SJSA1 (cell line): Measurements from ENCODE around the gene H19. TPM values are rescaled to one million over a fixed set of nuclear protein-coding genes. Genes with fewer than 3 reads are reported as not detected.

Source experiments
- DNase-seq, 2 experiments: peaks; one replicate each; pipeline ENCODE4 v3.0.0-alpha.2; 2015 to 2020; ENCODE audit warnings: low spot score in 2 of 2, low read depth in 1 of 2
- H3K27ac ChIP-seq: fragments of 250-450 bp; sonication (Bioruptor Pico); 2 replicates; pipeline ENCODE4 v1.5.1; 2020; ENCODE audit warnings: mild to moderate bottlenecking, moderate library complexity
- H3K27me3 ChIP-seq: fragments of 250-450 bp; sonication (Bioruptor Pico); replicated peaks from 2 replicates; pipeline ENCODE4 v1.5.1; 2020; ENCODE audit warnings: mild to moderate bottlenecking, moderate library complexity
- H3K36me3 ChIP-seq: fragments of 250-450 bp; sonication (Bioruptor Pico); 2 replicates; pipeline ENCODE4 v1.5.1; 2020; ENCODE audit warnings: mild to moderate bottlenecking
- H3K4me1 ChIP-seq: fragments of 250-450 bp; sonication (Bioruptor Pico); replicated peaks from 2 replicates; pipeline ENCODE4 v1.6.1; 2021; ENCODE audit warnings: mild to moderate bottlenecking
- H3K4me3 ChIP-seq: fragments of 250-450 bp; sonication (Bioruptor Pico); 2 replicates; pipeline ENCODE4 v1.5.1; 2020; ENCODE audit warnings: mild to moderate bottlenecking
- H3K9me3 ChIP-seq: fragments of 250-450 bp; sonication (Bioruptor Pico); replicated peaks from 2 replicates; pipeline ENCODE4 v1.5.1; 2020; ENCODE audit warnings: mild to moderate bottlenecking
- total RNA-seq: library from RNA; depleted of rRNA; stranded (reverse); fragments of >200 nt; shearing (Covaris generic); gene quantifications from 2 replicates; pipeline ENCODE4 v1.2.3, GENCODE V29; 2014; rRNA removed

H19 gene
- not detected in 2 replicates for total RNA-seq

- H3K27me3 ChIP-seq = no peaks in the 10 kb centered on the region
- no peak within 1 kb of the TSS for H3K4me3 ChIP-seq
- no peaks in the 10 kb centered on the region for H3K36me3 ChIP-seq
- H3K9me3 ChIP-seq = no peaks in the 10 kb centered on the region
- no peak within 1 kb of the TSS for H3K27ac ChIP-seq
- DNase-seq = no peak
- no peaks in the 10 kb centered on the region for H3K4me1 ChIP-seq
These were observed at the start of gene H19 for GRCh38 chr11:1997755-1998154. TSS of gene H19 (minus strand) at chr11:1997842.

- H3K4me3 ChIP-seq = no peak overlapping the region
- H3K27me3 ChIP-seq = 0 out of 2 replicates have a peak, but pooled peaks cover 7% of the 10 kb centered on the region
- H3K4me1 ChIP-seq = no peaks in the 10 kb centered on the region
- DNase-seq = no peak
- no peaks in the 10 kb centered on the region for H3K9me3 ChIP-seq
- H3K27ac ChIP-seq = no peak overlapping the region
- no peaks in the 10 kb centered on the region for H3K36me3 ChIP-seq
These were observed 44.3 kb upstream of the H19 start for GRCh38 chr11:2041963-2042362.

GRCh38 chr11:2041153-2041552 lies 43.5 kb upstream of the H19 start:
- no peak overlapping the region for H3K4me3 ChIP-seq
- 0 out of 2 replicates have a peak, but pooled peaks cover 7% of the 10 kb centered on the region for H3K27me3 ChIP-seq
- H3K9me3 ChIP-seq = no peaks in the 10 kb centered on the region
- DNase-seq = no peak
- no peak overlapping the region for H3K27ac ChIP-seq
- no peaks in the 10 kb centered on the region for H3K36me3 ChIP-seq
- no peaks in the 10 kb centered on the region for H3K4me1 ChIP-seq

- no peak for DNase-seq
These were observed 41.6 kb upstream of the H19 start for GRCh38 chr11:2039198-2039759.

GRCh38 chr11:2036863-2037486 lies 39.3 kb upstream of the H19 start:
- no peaks in the 10 kb centered on the region for H3K27me3 ChIP-seq
- no peak overlapping the region for H3K4me3 ChIP-seq
- no peak overlapping the region for H3K27ac ChIP-seq

More at GRCh38 chr11:2039198-2039759, 41.6 kb upstream of the H19 start:
- no peaks in the 10 kb centered on the region for H3K27me3 ChIP-seq
- H3K9me3 ChIP-seq = no peaks in the 10 kb centered on the region
- H3K4me3 ChIP-seq = no peak overlapping the region
- no peaks in the 10 kb centered on the region for H3K4me1 ChIP-seq
- no peak overlapping the region for H3K27ac ChIP-seq
- no peaks in the 10 kb centered on the region for H3K36me3 ChIP-seq

GRCh38 chr11:2035382-2035781 lies 37.7 kb upstream of the H19 start:
- DNase-seq = no peak
- H3K4me3 ChIP-seq = no peak overlapping the region
- H3K4me1 ChIP-seq = no peaks in the 10 kb centered on the region
- no peak overlapping the region for H3K27ac ChIP-seq
- H3K9me3 ChIP-seq = no peaks in the 10 kb centered on the region
- H3K27me3 ChIP-seq = no peaks in the 10 kb centered on the region
- no peaks in the 10 kb centered on the region for H3K36me3 ChIP-seq

More at GRCh38 chr11:2036863-2037486, 39.3 kb upstream of the H19 start:
- H3K9me3 ChIP-seq = no peaks in the 10 kb centered on the region
- DNase-seq = no peak
- no peaks in the 10 kb centered on the region for H3K4me1 ChIP-seq
- H3K36me3 ChIP-seq = no peaks in the 10 kb centered on the region

GRCh38 chr11:2031058-2031457 lies 33.4 kb upstream of the H19 start:
- Histone ChIP-seq H3K36me3 (no peaks in the 10 kb centered on the region), H3K4me1 (no peaks in the 10 kb centered on the region), H3K4me3 (no peak overlapping the region), H3K27me3 (no peaks in the 10 kb centered on the region), H3K27ac (no peak overlapping the region), H3K9me3 (no peaks in the 10 kb centered on the region)
- no peak for DNase-seq

- Histone ChIP-seq H3K4me3 (no peak overlapping the region), H3K9me3 (no peaks in the 10 kb centered on the region), H3K4me1 (no peaks in the 10 kb centered on the region), H3K27me3 (no peaks in the 10 kb centered on the region), H3K36me3 (no peaks in the 10 kb centered on the region), H3K27ac (no peak overlapping the region)
- DNase-seq = no peak
These were observed 30.1 kb upstream of the H19 start for GRCh38 chr11:2027708-2028107.

- no peak overlapping the region for H3K27ac ChIP-seq
- no peak overlapping the region for H3K4me3 ChIP-seq
- H3K4me1 ChIP-seq = no peaks in the 10 kb centered on the region
- no peaks in the 10 kb centered on the region for H3K36me3 ChIP-seq
- no peak for DNase-seq
- no peaks in the 10 kb centered on the region for H3K9me3 ChIP-seq
- no peaks in the 10 kb centered on the region for H3K27me3 ChIP-seq
These were observed 17.4 kb upstream of the H19 start for GRCh38 chr11:2015025-2015424.

- Histone ChIP-seq H3K9me3 (no peaks in the 10 kb centered on the region), H3K4me1 (no peaks in the 10 kb centered on the region), H3K27ac (no peak overlapping the region), H3K4me3 (no peak overlapping the region), H3K36me3 (no peaks in the 10 kb centered on the region), H3K27me3 (no peaks in the 10 kb centered on the region)
- no peak for DNase-seq
These were observed 14.8 kb upstream of the H19 start for GRCh38 chr11:2012440-2012839.

- H3K27me3 ChIP-seq = no peaks in the 10 kb centered on the region
- H3K4me1 ChIP-seq = no peaks in the 10 kb centered on the region
- H3K4me3 ChIP-seq = no peak overlapping the region
- no peak for DNase-seq
- H3K9me3 ChIP-seq = no peaks in the 10 kb centered on the region
- no peaks in the 10 kb centered on the region for H3K36me3 ChIP-seq
- H3K27ac ChIP-seq = no peak overlapping the region
These were observed 6.8 kb upstream of the H19 start for GRCh38 chr11:2004466-2004865.

GRCh38 chr11:2002807-2003206 lies 5.2 kb upstream of the H19 start:
- Histone ChIP-seq H3K36me3 (no peaks in the 10 kb centered on the region), H3K4me3 (no peak overlapping the region), H3K9me3 (no peaks in the 10 kb centered on the region), H3K27me3 (no peaks in the 10 kb centered on the region), H3K27ac (no peak overlapping the region), H3K4me1 (no peaks in the 10 kb centered on the region)
- no peak for DNase-seq

GRCh38 chr11:2002042-2002776 lies 4.6 kb upstream of the H19 start:
- no peak overlapping the region for H3K27ac ChIP-seq
- no peaks in the 10 kb centered on the region for H3K36me3 ChIP-seq
- no peak for DNase-seq
- H3K4me3 ChIP-seq = no peak overlapping the region
- H3K27me3 ChIP-seq = no peaks in the 10 kb centered on the region
- no peaks in the 10 kb centered on the region for H3K4me1 ChIP-seq
- no peaks in the 10 kb centered on the region for H3K9me3 ChIP-seq

GRCh38 chr11:1998861-1999260 lies 1.2 kb upstream of the H19 start:
- H3K36me3 ChIP-seq = no peaks in the 10 kb centered on the region
- no peak overlapping the region for H3K27ac ChIP-seq
- H3K9me3 ChIP-seq = no peaks in the 10 kb centered on the region
- no peaks in the 10 kb centered on the region for H3K4me1 ChIP-seq
- no peak for DNase-seq
- H3K4me3 ChIP-seq = no peak overlapping the region
- H3K27me3 ChIP-seq = no peaks in the 10 kb centered on the region
